ENCODE results near the gene TUFM.
A peak's percentile ranks its signal among the peaks of the same experiment; 100 is the strongest.
"Not testable (repeated sequence)": the region's sequence is repeated elsewhere in the genome, so short reads cannot be mapped to it uniquely, and the experiment has no call there.

Gene TUFM

GRCh38 chr16:28839004-28839639 is 7.0 kb downstream of the TUFM start:
- no peak for DNase-seq (ENCODE audit: low read depth in 2 of 2, low spot score in 1 of 2)

- DNase-seq (ENCODE audit: low read depth in 2 of 2, low spot score in 1 of 2): no peak
These were observed 7.6 kb downstream of the TUFM start for GRCh38 chr16:28838558-28838918.

- DNase-seq (ENCODE audit: low read depth in 2 of 2, low spot score in 1 of 2): no peak
These were observed 8.2 kb downstream of the TUFM start for GRCh38 chr16:28837672-28838557.

GRCh38 chr16:28836761-28837064 is 9.4 kb downstream of the TUFM start:
- no peak for DNase-seq (ENCODE audit: low read depth in 2 of 2, low spot score in 1 of 2)

- no peak for DNase-seq (ENCODE audit: low read depth in 2 of 2, low spot score in 1 of 2)
These were observed 10.0 kb downstream of the TUFM start for GRCh38 chr16:28835864-28836760.

GRCh38 chr16:28834873-28835863 is 11.0 kb downstream of the TUFM start:
- DNase-seq (ENCODE audit: low read depth in 2 of 2, low spot score in 1 of 2): no peak

- no peak for DNase-seq (ENCODE audit: low read depth in 2 of 2, low spot score in 1 of 2)
These were observed 11.8 kb downstream of the TUFM start for GRCh38 chr16:28834349-28834748.

- DNase-seq (ENCODE audit: low read depth in 2 of 2, low spot score in 1 of 2): no peak
These were observed 15.6 kb downstream of the TUFM start for GRCh38 chr16:28830531-28830930.

GRCh38 chr16:28829747-28830146 is 16.4 kb downstream of the TUFM start:
- no peak for DNase-seq (ENCODE audit: low read depth in 2 of 2, low spot score in 1 of 2)

GRCh38 chr16:28826141-28826540 is 20.0 kb downstream of the TUFM start:
- no peak for DNase-seq (ENCODE audit: low read depth in 2 of 2, low spot score in 1 of 2)

- no peak for DNase-seq (ENCODE audit: low read depth in 2 of 2, low spot score in 1 of 2)
These were observed 21.5 kb downstream of the TUFM start for GRCh38 chr16:28824717-28824973.

- DNase-seq (ENCODE audit: low read depth in 2 of 2, low spot score in 1 of 2): peak; percentile 90 to 92
These were observed 22.1 kb downstream of the TUFM start for GRCh38 chr16:28823873-28824716.

- no peak for DNase-seq (ENCODE audit: low read depth in 2 of 2, low spot score in 1 of 2)
These were observed 22.8 kb downstream of the TUFM start for GRCh38 chr16:28823291-28823872.

- DNase-seq (ENCODE audit: low read depth in 2 of 2, low spot score in 1 of 2): peak; percentile 83 to 87
These were observed 23.4 kb downstream of the TUFM start, which contains the start of gene ATXN2L for GRCh38 chr16:28822520-28823290. Gene ATXN2L, plus strand, starts transcription at chr16:28822999. Its CDS starts 261 bp downstream, at chr16:28823260.

GRCh38 chr16:28821874-28822519 is 24.2 kb downstream of the TUFM start:
- DNase-seq (ENCODE audit: low read depth in 2 of 2, low spot score in 1 of 2): no peak

- not testable (repeated sequence) for DNase-seq (ENCODE audit: low read depth in 2 of 2, low spot score in 1 of 2)
These were observed 25.6 kb downstream of the TUFM start for GRCh38 chr16:28820546-28820945.

GRCh38 chr16:28820016-28820415 is 26.1 kb downstream of the TUFM start:
- no peak for DNase-seq (ENCODE audit: low read depth in 2 of 2, low spot score in 1 of 2)

- not testable (repeated sequence) for DNase-seq (ENCODE audit: low read depth in 2 of 2, low spot score in 1 of 2)
These were observed 38.6 kb downstream of the TUFM start for GRCh38 chr16:28807445-28808120.

All from stimulated activated CD8-positive, alpha-beta memory T cell treated with anti-CD3 and anti-CD28 coated beads, Interleukin-4, amount 100 ng/mL, for 1 hour (primary cell).